ENCODE results near the gene PROZ.

Gene PROZ

GRCh38 chr13:113169277-113170272 lies 11.1 kb downstream of the PROZ start:
- no peak for DNase-seq (ENCODE audit: extremely low read depth, low read depth)
- TF ChIP-seq CTCF (IDR thresholded peaks at IDR 0.05; ENCODE audit: low read depth, low read length), result no peak

- TF ChIP-seq CTCF (IDR thresholded peaks at IDR 0.05; ENCODE audit: low read depth, low read length), result no peak
- DNase-seq (ENCODE audit: extremely low read depth, low read depth), result no peak
Observed at GRCh38 chr13:113170511-113170910, 12.1 kb downstream of the PROZ start.

- DNase-seq (ENCODE audit: extremely low read depth, low read depth), result no peak
- TF ChIP-seq CTCF (IDR thresholded peaks at IDR 0.05; ENCODE audit: low read depth, low read length), result no peak
Observed at GRCh38 chr13:113171250-113172125, 13.0 kb downstream of the PROZ start.

GRCh38 chr13:113172419-113172926 lies 14.0 kb downstream of the PROZ start:
- no peak for TF ChIP-seq CTCF (IDR thresholded peaks at IDR 0.05; ENCODE audit: low read depth, low read length)
- no peak for DNase-seq (ENCODE audit: extremely low read depth, low read depth)

GRCh38 chr13:113176280-113176679 lies 17.8 kb downstream of the PROZ start:
- no peak for TF ChIP-seq CTCF (IDR thresholded peaks at IDR 0.05; ENCODE audit: low read depth, low read length)

GRCh38 chr13:113176822-113177221 lies 18.4 kb downstream of the PROZ start:
- no peak for TF ChIP-seq CTCF (IDR thresholded peaks at IDR 0.05; ENCODE audit: low read depth, low read length)

More at GRCh38 chr13:113176280-113176679, 17.8 kb downstream of the PROZ start:
- DNase-seq (ENCODE audit: extremely low read depth, low read depth), result no peak

More at GRCh38 chr13:113176822-113177221, 18.4 kb downstream of the PROZ start:
- DNase-seq (ENCODE audit: extremely low read depth, low read depth), result no peak
